Skeletal muscle tissue (tissue), 2 donors: ENCODE measurements around the gene TKT. TPM values are rescaled to one million over a fixed set of nuclear protein-coding genes. Genes with fewer than 3 reads are reported as not detected.

Source experiments
- small RNA-seq: library from RNA; depleted of rRNA; stranded (forward); fragments of <200 nt; gene quantifications from one replicate; pipeline ENCODE3, GENCODE V24; 2014
- total RNA-seq: library from RNA; depleted of rRNA; stranded (reverse); fragments of >200 nt; gene quantifications from one replicate; pipeline ENCODE4 v1.2.3, GENCODE V29; 2014

Gene TKT
- total RNA-seq, 1 donor from 2014 or later: 67.8 TPM

Small RNA genes within 50 kb of the gene (small RNA-seq; reads per million reads assigned to genes)
- gene RF00019: not detected

Other genes with a start within 250 kb of the TKT start
- gene SFMBT1, start 209.9 kb downstream of the TKT start, total RNA-seq: 11.0 TPM
- 8.4 TPM for gene RFT1, start 125.6 kb downstream of the TKT start, total RNA-seq
- gene PRKCD, start 94.8 kb downstream of the TKT start, total RNA-seq: 3.7 TPM
- gene DCP1A, start 91.5 kb upstream of the TKT start, total RNA-seq: 8.4 TPM
- 5.7 TPM for gene CACNA1D, start 238.6 kb upstream of the TKT start, total RNA-seq